Activated T-cell treated with anti-CD3 and anti-CD28 coated beads, Interleukin-2, amount 50 U/mL, for 24 hours (primary cell): Measurements from ENCODE around the gene NHLH1.
A peak's percentile ranks its signal among the peaks of the same experiment; 100 is the strongest.

Source experiments
- DNase-seq: peaks from one replicate; pipeline ENCODE4 v3.0.0-alpha.2; 2020
- H3K27ac Mint-ChIP-seq: 2 replicates; pipeline ENCODE4 v1.8.0; 2020; ENCODE audit warnings: mild to moderate bottlenecking, mixed read lengths
- H3K27me3 Mint-ChIP-seq: 2 replicates; pipeline ENCODE4 v1.8.0; 2020; ENCODE audit warnings: mixed read lengths
- H3K36me3 Mint-ChIP-seq: 2 replicates; pipeline ENCODE4 v1.8.0; 2020; ENCODE audit warnings: low read depth, mixed read lengths
- H3K4me1 Mint-ChIP-seq: 2 replicates; pipeline ENCODE4 v1.8.0; 2020; ENCODE audit warnings: low read depth, mixed read lengths
- H3K4me3 Mint-ChIP-seq: 2 replicates; pipeline ENCODE4 v1.8.0; 2020; ENCODE audit warnings: mild to moderate bottlenecking, moderate library complexity, mixed read lengths
- H3K9me3 Mint-ChIP-seq: 2 replicates; pipeline ENCODE4 v1.8.0; 2020; ENCODE audit warnings: mixed read lengths

The NHLH1 gene

DNA sequence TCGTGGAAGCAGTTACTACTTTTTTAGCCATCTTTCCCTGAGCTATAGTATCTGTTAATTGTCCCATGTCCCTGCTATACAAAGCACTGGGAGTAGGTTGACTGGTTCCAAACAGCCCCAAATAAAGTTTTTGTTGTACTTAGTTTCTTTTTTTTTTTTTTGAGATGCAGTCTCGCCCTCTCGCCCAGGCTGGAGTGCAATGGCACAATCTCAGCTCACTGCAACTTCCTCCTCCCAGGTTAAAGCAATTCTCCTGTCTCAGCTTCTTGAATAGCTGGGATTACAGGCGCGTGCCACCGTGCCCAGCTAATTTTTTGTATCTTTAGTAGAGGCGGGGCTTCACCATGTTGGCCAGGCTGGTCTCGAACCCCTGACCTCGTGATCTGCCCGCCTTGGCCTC, 20.4 kb upstream of the NHLH1 start:
- Mint-ChIP-seq H3K9me3 (no peaks in the 10 kb centered on the region), H3K36me3 (peaks cover 94% of the 10 kb centered on the region), H3K4me1 (peaks cover 29% of the 10 kb centered on the region), H3K27me3 (no peaks in the 10 kb centered on the region), H3K27ac (no peak overlapping the region), H3K4me3 (no peak overlapping the region)
- no peak for DNase-seq

GRCh38 chr1:160346958-160347357, 19.9 kb upstream of the NHLH1 start:
- no peaks in the 10 kb centered on the region for H3K27me3 Mint-ChIP-seq
- peak overlapping the region; percentile 27 for H3K27ac Mint-ChIP-seq
- H3K4me3 Mint-ChIP-seq: no peak overlapping the region
- no peak for DNase-seq
- peaks cover 25% of the 10 kb centered on the region for H3K4me1 Mint-ChIP-seq
- peaks cover 96% of the 10 kb centered on the region for H3K36me3 Mint-ChIP-seq
- no peaks in the 10 kb centered on the region for H3K9me3 Mint-ChIP-seq

DNA sequence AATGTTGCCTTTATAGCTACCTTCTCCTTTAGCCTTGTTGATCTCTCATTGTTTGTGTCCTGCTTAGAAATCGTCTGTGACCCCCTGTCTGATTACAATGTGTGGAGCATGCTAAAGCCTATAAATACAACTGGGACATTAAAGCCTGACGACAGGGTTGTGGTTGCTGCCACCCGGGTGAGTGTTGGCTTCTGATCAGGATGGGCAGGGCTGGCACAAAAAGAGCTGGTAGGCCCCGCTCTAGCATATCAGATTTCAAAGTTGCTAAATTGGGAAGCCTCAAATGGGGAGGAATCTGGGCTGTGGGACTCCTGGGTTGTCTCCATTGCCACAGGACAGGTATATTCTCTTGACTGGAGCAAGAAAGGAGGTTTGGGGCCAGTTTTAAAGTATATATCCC, 15.2 kb upstream of the NHLH1 start:
- no peaks in the 10 kb centered on the region for H3K9me3 Mint-ChIP-seq
- no peaks in the 10 kb centered on the region for H3K27me3 Mint-ChIP-seq
- H3K36me3 Mint-ChIP-seq: peaks cover 97% of the 10 kb centered on the region

GRCh38 chr1:160352555-160352954, 14.3 kb upstream of the NHLH1 start:
- H3K9me3 Mint-ChIP-seq: no peaks in the 10 kb centered on the region
- no peak overlapping the region for H3K4me3 Mint-ChIP-seq
- no peaks in the 10 kb centered on the region for H3K27me3 Mint-ChIP-seq
- H3K27ac Mint-ChIP-seq: no peak overlapping the region
- DNase-seq: no peak
- H3K4me1 Mint-ChIP-seq: no peaks in the 10 kb centered on the region
- peaks cover 97% of the 10 kb centered on the region for H3K36me3 Mint-ChIP-seq

More for the DNA sequence above, 15.2 kb upstream of the NHLH1 start:
- DNase-seq: no peak
- Mint-ChIP-seq H3K4me1 (peaks cover 7% of the 10 kb centered on the region), H3K27ac (no peak overlapping the region), H3K4me3 (no peak overlapping the region)

DNA sequence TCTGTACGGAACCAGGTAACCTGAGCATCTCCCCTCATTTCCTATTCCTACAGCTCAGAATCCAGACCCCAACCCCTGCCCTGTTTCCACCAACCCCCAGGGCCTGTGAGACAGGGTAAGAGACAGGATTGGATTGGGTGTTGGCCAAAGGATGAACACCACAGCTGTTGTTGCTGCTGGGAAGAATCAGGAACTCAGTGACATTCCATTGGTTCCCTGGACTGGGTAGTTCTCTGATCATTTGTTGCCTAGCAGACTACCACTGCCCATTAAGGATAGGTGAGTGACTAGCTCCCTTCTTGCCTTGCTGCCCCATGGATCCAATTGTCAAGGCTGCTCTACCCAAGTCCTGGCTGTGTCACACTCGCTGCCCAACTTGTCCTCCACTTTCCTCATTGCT, 13.6 kb upstream of the NHLH1 start:
- no peaks in the 10 kb centered on the region for H3K9me3 Mint-ChIP-seq
- H3K27ac Mint-ChIP-seq: no peak overlapping the region
- DNase-seq: no peak
- peaks cover 99% of the 10 kb centered on the region for H3K36me3 Mint-ChIP-seq
- no peaks in the 10 kb centered on the region for H3K4me1 Mint-ChIP-seq
- H3K27me3 Mint-ChIP-seq: no peaks in the 10 kb centered on the region
- H3K4me3 Mint-ChIP-seq: no peak overlapping the region

DNA sequence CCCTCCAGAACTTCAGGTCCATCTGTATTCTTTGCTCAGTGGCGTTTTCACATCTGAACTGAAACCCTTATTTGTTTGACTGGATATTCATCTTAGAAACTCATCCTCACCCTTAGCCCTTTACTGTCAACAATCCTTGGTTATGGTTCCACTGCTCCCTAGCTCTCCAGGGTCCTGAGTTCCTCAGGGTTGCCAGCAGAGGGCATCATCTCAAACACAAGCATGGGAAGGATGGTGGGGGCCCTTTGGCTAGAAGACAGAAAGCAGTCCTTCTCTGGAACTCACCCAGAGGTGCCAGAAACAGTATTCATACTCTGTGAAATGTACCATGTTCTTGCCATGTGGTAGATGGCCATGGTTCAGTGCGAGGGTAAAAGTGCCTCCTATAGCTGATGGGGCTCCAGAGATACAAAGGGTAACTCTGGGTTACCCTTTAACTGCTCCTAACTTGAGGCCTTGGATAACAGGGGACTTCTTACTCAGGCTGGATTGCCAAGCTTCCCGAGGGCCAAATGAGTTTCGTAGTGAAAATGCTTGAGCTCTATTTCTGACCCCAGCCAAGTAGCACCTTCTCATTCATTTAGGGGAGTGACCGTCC, 12.4 kb upstream of the NHLH1 start:
- Mint-ChIP-seq H3K27me3 (no peaks in the 10 kb centered on the region), H3K36me3 (peaks cover 98% of the 10 kb centered on the region), H3K4me1 (no peaks in the 10 kb centered on the region), H3K4me3 (no peak overlapping the region), H3K27ac (no peak overlapping the region), H3K9me3 (no peaks in the 10 kb centered on the region)
- no peak for DNase-seq

GRCh38 chr1:160357286-160358002, 9.4 kb upstream of the NHLH1 start:
- Mint-ChIP-seq H3K36me3 (peaks cover 86% of the 10 kb centered on the region), H3K27me3 (no peaks in the 10 kb centered on the region), H3K4me3 (no peak overlapping the region), H3K27ac (peak overlapping the region; percentile 7), H3K4me1 (no peaks in the 10 kb centered on the region), H3K9me3 (no peaks in the 10 kb centered on the region)
- DNase-seq: no peak

GRCh38 chr1:160358073-160358472, 8.8 kb upstream of the NHLH1 start:
- Mint-ChIP-seq H3K36me3 (peaks cover 80% of the 10 kb centered on the region), H3K4me3 (no peak overlapping the region), H3K27ac (no peak overlapping the region), H3K27me3 (no peaks in the 10 kb centered on the region), H3K4me1 (no peaks in the 10 kb centered on the region), H3K9me3 (no peaks in the 10 kb centered on the region)
- DNase-seq: no peak

GRCh38 chr1:160359559-160360226, 7.2 kb upstream of the NHLH1 start:
- Mint-ChIP-seq H3K4me3 (no peak overlapping the region), H3K27me3 (no peaks in the 10 kb centered on the region), H3K4me1 (no peaks in the 10 kb centered on the region), H3K36me3 (peaks cover 64% of the 10 kb centered on the region), H3K27ac (no peak overlapping the region), H3K9me3 (no peaks in the 10 kb centered on the region)
- DNase-seq: no peak

- no peak overlapping the region for H3K4me3 Mint-ChIP-seq
- no peak overlapping the region for H3K27ac Mint-ChIP-seq
- no peaks in the 10 kb centered on the region for H3K27me3 Mint-ChIP-seq
- H3K4me1 Mint-ChIP-seq: no peaks in the 10 kb centered on the region
- H3K9me3 Mint-ChIP-seq: no peaks in the 10 kb centered on the region
- peaks cover 58% of the 10 kb centered on the region for H3K36me3 Mint-ChIP-seq
- DNase-seq: no peak
Observed at GRCh38 chr1:160360227-160360695, 6.6 kb upstream of the NHLH1 start.

- Mint-ChIP-seq H3K4me1 (no peaks in the 10 kb centered on the region), H3K9me3 (no peaks in the 10 kb centered on the region), H3K4me3 (no peak overlapping the region), H3K36me3 (peaks cover 49% of the 10 kb centered on the region), H3K27ac (no peak overlapping the region), H3K27me3 (no peaks in the 10 kb centered on the region)
- DNase-seq: no peak
Observed at GRCh38 chr1:160361199-160361598, 5.7 kb upstream of the NHLH1 start.

DNA sequence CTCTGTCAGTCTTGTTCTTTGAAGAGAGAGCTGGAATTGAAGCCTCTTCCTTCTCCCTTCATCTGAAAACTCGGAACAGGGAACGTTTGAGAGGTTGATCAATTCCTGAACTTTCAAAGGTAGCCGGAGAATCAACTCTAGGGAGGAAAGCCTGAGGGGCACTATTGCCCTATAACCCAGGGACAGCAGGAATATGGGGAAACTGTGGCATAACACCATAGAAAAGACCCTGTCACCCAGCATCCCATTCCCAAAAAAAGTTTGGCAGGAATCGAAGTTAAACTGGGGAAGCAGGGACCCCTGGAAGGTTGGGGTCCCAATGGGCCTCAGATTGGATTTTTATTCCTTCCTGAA, 5.1 kb upstream of the NHLH1 start:
- H3K27ac Mint-ChIP-seq: peak overlapping the region; percentile 38
- DNase-seq: no peak
- no peaks in the 10 kb centered on the region for H3K4me1 Mint-ChIP-seq
- H3K4me3 Mint-ChIP-seq: no peak overlapping the region
- H3K9me3 Mint-ChIP-seq: no peaks in the 10 kb centered on the region
- peaks cover 43% of the 10 kb centered on the region for H3K36me3 Mint-ChIP-seq
- no peaks in the 10 kb centered on the region for H3K27me3 Mint-ChIP-seq

GRCh38 chr1:160362168-160362957, 4.5 kb upstream of the NHLH1 start:
- Mint-ChIP-seq H3K9me3 (no peaks in the 10 kb centered on the region), H3K27me3 (no peaks in the 10 kb centered on the region), H3K27ac (peak overlapping the region; percentile 80), H3K4me1 (no peaks in the 10 kb centered on the region), H3K4me3 (no peak overlapping the region), H3K36me3 (peaks cover 37% of the 10 kb centered on the region)
- DNase-seq: no peak

GRCh38 chr1:160363010-160363409, 3.9 kb upstream of the NHLH1 start:
- H3K4me1 Mint-ChIP-seq: no peaks in the 10 kb centered on the region
- H3K9me3 Mint-ChIP-seq: no peaks in the 10 kb centered on the region
- peaks cover 31% of the 10 kb centered on the region for H3K36me3 Mint-ChIP-seq
- H3K27me3 Mint-ChIP-seq: no peaks in the 10 kb centered on the region
- no peak overlapping the region for H3K27ac Mint-ChIP-seq
- DNase-seq: no peak
- no peak overlapping the region for H3K4me3 Mint-ChIP-seq
